NT2/D1 (cell line): Measurements from ENCODE around the gene SLC5A12.

Experiments
- DNase-seq: peaks from one replicate; pipeline ENCODE4 v3.0.0-alpha.2; 2011; ENCODE audit warnings: low read depth, low spot score
- H3K27me3 ChIP-seq: 2 replicates; pipeline ENCODE4 v1.6.0; 2011; ENCODE audit warnings: mild to moderate bottlenecking; ENCODE audit not compliant: insufficient read length, insufficient read depth
- H3K36me3 ChIP-seq: 2 replicates; pipeline ENCODE4 v1.6.1; 2011; ENCODE audit warnings: mild to moderate bottlenecking, low read length, mixed read lengths; ENCODE audit not compliant: insufficient read depth, insufficient read length
- H3K4me1 ChIP-seq: 2 replicates; pipeline ENCODE4 v1.5.1; 2011; ENCODE audit not compliant: insufficient read depth, insufficient read length
- H3K4me3 ChIP-seq: 2 replicates; pipeline ENCODE4 v1.5.1; 2011; ENCODE audit warnings: low read depth; ENCODE audit not compliant: insufficient read length
- H3K9ac ChIP-seq: 2 replicates; pipeline ENCODE4 v1.6.0; 2011; ENCODE audit warnings: low read depth; ENCODE audit not compliant: insufficient read length
- H3K9me3 ChIP-seq: 2 replicates; pipeline ENCODE4 v1.5.1; 2011; ENCODE audit warnings: mild to moderate bottlenecking, low read length; ENCODE audit not compliant: insufficient read depth
- SUZ12 ChIP-seq: IDR thresholded peaks from 2 replicates; pipeline ENCODE4 v1.6.1; 2011; ENCODE audit not compliant: insufficient read length, insufficient read depth; ENCODE audit errors: extremely low read depth
- YY1 ChIP-seq: IDR thresholded peaks from 2 replicates; pipeline ENCODE4 v1.6.1; 2011; ENCODE audit not compliant: insufficient read length, insufficient read depth
- ZNF274 ChIP-seq: IDR thresholded peaks from 2 replicates; pipeline ENCODE4 v1.6.1; 2011; ENCODE audit warnings: mild to moderate bottlenecking, low read depth, low read length

SLC5A12 gene

GRCh38 chr11:26704249-26704648 is 17.6 kb downstream of the SLC5A12 start:
- no peak for DNase-seq
- H3K27me3 ChIP-seq = no peaks in the 10 kb centered on the region

DNA sequence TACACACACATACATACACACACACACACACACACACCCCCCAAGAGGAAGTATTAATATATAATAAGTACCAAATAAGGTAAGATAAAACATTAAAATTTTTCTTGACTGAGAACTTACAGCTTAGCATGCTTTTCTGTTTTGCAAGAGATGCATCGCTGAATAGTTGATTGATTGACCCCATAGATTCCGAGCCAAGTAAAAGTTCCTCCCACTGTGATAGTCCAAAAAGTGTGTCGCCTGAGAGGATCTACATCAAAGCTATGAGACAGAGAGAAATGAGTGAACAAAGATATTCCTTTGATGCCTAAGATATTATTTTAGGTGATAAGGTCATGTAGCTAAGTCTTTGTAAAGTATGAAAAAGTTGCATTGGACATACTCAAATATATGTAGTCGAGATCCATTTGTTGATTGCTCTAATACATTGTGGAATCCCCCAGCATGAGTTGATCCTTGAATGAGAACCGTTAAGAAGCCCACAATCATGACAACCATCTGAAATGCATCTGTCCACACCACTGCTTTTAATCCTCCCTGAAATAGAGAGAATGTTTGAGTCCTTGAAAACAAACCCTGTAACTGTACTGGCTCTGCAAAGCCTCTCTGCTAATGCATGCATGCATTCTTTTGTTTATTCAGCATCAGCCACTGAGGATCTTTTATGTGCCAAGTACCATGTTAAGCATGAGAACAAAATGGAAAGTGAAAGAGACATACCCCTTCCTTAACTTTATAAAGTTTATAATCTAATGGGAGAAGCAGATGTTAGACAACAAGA is 18.3 kb downstream of the SLC5A12 start:
- DNase-seq = no peak
- H3K4me3 ChIP-seq = no peak overlapping the region
- H3K4me1 ChIP-seq = no peaks in the 10 kb centered on the region
- H3K9me3 ChIP-seq = no peaks in the 10 kb centered on the region
- no peaks in the 10 kb centered on the region for H3K36me3 ChIP-seq
- H3K27me3 ChIP-seq = no peaks in the 10 kb centered on the region
- no peak for TF ChIP-seq YY1
- no peak for TF ChIP-seq SUZ12
- no peak for TF ChIP-seq ZNF274
- H3K9ac ChIP-seq = no peak overlapping the region

More at GRCh38 chr11:26704249-26704648, 17.6 kb downstream of the SLC5A12 start:
- no peaks in the 10 kb centered on the region for H3K36me3 ChIP-seq
- H3K4me1 ChIP-seq = no peaks in the 10 kb centered on the region
- H3K9me3 ChIP-seq = no peaks in the 10 kb centered on the region
- H3K9ac ChIP-seq = no peak overlapping the region
- no peak overlapping the region for H3K4me3 ChIP-seq
- TF ChIP-seq ZNF274 (no peak), YY1 (no peak), SUZ12 (no peak)

- Histone ChIP-seq H3K36me3 (no peaks in the 10 kb centered on the region), H3K4me1 (no peaks in the 10 kb centered on the region), H3K27me3 (no peaks in the 10 kb centered on the region), H3K4me3 (no peak overlapping the region), H3K9ac (no peak overlapping the region), H3K9me3 (no peaks in the 10 kb centered on the region)
- TF ChIP-seq YY1 (no peak), ZNF274 (no peak), SUZ12 (no peak)
- DNase-seq = no peak
These were observed 19.5 kb downstream of the SLC5A12 start for GRCh38 chr11:26702406-26702805.

GRCh38 chr11:26700574-26701235 is 21.2 kb downstream of the SLC5A12 start:
- Histone ChIP-seq H3K36me3 (no peaks in the 10 kb centered on the region), H3K4me1 (no peaks in the 10 kb centered on the region), H3K27me3 (no peaks in the 10 kb centered on the region), H3K4me3 (no peak overlapping the region), H3K9me3 (no peaks in the 10 kb centered on the region), H3K9ac (no peak overlapping the region)
- TF ChIP-seq SUZ12 (no peak), YY1 (no peak), ZNF274 (no peak)
- DNase-seq = no peak

DNA sequence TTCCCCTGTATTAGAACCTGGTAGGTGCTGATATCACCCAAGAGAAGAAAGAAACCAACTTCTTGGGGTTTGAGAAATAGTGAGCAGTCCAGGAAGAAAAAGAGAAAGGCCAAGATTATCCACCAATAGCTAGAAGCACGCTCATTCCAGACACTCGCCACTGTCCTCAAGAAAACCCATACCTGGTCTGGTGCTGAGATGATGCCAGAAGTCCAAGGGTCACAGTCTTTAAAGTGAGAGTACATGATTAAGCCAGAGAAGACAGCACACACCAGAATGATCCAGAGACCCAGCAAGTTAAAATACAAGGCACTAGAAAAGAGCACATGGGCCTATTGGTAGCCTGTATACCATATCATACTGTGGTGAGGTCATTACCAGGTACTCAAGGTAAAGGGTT is 23.6 kb downstream of the SLC5A12 start:
- Histone ChIP-seq H3K4me3 (no peak overlapping the region), H3K27me3 (no peaks in the 10 kb centered on the region), H3K9me3 (no peaks in the 10 kb centered on the region), H3K36me3 (no peaks in the 10 kb centered on the region), H3K9ac (no peak overlapping the region), H3K4me1 (no peaks in the 10 kb centered on the region)
- no peak for TF ChIP-seq YY1
- TF ChIP-seq SUZ12 = no peak
- TF ChIP-seq ZNF274 = no peak
- no peak for DNase-seq

- H3K4me3 ChIP-seq = no peak overlapping the region
- H3K27me3 ChIP-seq = no peaks in the 10 kb centered on the region
- H3K9ac ChIP-seq = no peak overlapping the region
- no peaks in the 10 kb centered on the region for H3K9me3 ChIP-seq
- no peaks in the 10 kb centered on the region for H3K4me1 ChIP-seq
- TF ChIP-seq YY1 (no peak), ZNF274 (no peak), SUZ12 (no peak)
- no peak for DNase-seq
- no peaks in the 10 kb centered on the region for H3K36me3 ChIP-seq
These were observed 25.5 kb downstream of the SLC5A12 start for GRCh38 chr11:26696330-26696729.

GRCh38 chr11:26688701-26689100 is 33.2 kb downstream of the SLC5A12 start:
- Histone ChIP-seq H3K4me3 (no peak overlapping the region), H3K36me3 (no peaks in the 10 kb centered on the region), H3K9me3 (no peaks in the 10 kb centered on the region), H3K4me1 (no peaks in the 10 kb centered on the region), H3K27me3 (no peaks in the 10 kb centered on the region), H3K9ac (no peak overlapping the region)
- DNase-seq = no peak
- TF ChIP-seq SUZ12 = no peak
- TF ChIP-seq ZNF274 = no peak
- no peak for TF ChIP-seq YY1
